Stimulated activated CD4-positive, alpha-beta T cell treated with anti-CD3 and anti-CD28 coated beads, Interleukin-4, amount 100 ng/mL, for 24 hours (primary cell): ENCODE measurements around the gene RIMS4.
A peak's percentile ranks its signal among the peaks of the same experiment; 100 is the strongest.

Experiments used
- DNase-seq: peaks from one replicate; pipeline ENCODE4 v3.0.0-alpha.2; 2020

RIMS4 gene

DNA sequence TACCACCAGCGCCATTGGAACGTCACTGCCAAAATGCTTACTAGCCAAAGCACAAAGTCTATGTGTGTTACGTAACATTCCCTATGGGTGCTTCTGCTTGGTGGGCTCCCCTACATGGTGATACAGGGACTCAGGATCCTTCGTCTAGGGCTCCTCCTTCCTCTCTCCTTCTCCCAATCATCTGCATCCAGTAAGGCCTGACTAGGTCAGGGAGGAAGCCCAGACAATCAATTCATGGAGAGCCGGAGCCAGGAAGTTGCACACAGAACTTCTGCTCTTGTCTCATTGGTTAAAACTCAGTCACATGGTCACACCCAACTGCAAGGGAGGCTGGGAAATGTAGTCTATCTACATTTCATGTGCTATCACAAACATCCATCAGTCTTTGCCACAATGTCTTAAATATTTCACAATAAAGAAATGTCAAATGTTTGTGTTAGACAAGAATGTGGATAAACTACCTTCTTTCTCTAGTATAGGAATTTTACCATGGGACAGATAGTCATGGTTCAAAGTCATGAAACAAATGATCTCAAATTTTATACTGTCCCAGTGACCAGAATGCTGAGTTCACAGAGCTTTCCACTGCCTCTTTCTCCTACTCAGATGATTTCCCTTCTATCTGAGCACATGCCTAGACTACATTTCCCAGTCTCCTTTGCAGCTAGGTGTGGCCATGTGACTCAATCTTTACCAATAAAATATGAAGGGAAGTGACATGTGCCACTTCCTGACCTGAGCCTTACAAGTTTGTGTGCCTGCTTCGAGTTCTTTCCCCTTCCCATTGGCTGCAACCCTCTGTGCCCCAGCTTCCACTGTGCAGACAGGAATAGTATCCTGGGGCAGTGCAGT lies 74.0 kb downstream of the RIMS4 start:
- peak; percentile 34 for DNase-seq

DNA sequence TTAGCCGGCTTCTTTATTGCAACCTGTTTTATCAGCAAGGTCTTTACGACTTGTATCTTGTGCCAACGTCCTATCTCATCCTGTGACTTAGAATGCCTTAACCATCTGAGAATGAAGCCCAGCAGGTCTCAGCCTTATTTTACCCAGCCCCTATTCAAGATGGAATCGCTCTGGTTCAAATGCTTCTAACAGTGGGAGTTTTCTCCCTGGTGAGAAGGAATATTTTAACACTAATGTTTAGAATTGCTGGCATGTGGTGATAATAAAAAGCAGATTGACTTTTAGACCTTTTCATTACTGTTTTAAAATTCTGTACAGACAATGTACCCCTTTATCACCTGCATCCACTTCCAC lies 74.6 kb downstream of the RIMS4 start:
- DNase-seq: no peak

DNA sequence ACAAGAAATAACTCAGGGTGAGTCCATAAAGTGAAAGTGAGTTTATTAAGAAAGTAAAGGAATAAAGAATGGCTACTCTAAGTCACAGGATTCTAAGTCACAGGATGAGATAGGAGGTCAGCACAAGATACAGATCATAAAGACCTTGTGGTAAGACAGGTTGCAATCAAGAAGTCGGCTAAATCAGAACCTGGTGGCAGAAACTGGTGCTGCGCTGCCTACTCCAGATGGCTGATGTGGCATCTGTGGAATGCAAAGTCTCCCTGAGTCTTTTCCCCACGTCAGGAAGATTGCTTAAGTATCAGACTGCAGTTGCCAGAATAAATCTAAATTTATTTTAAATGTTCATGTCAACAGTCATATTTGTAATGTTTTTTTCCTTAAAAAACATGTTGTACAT lies 75.4 kb downstream of the RIMS4 start:
- no peak for DNase-seq

DNA sequence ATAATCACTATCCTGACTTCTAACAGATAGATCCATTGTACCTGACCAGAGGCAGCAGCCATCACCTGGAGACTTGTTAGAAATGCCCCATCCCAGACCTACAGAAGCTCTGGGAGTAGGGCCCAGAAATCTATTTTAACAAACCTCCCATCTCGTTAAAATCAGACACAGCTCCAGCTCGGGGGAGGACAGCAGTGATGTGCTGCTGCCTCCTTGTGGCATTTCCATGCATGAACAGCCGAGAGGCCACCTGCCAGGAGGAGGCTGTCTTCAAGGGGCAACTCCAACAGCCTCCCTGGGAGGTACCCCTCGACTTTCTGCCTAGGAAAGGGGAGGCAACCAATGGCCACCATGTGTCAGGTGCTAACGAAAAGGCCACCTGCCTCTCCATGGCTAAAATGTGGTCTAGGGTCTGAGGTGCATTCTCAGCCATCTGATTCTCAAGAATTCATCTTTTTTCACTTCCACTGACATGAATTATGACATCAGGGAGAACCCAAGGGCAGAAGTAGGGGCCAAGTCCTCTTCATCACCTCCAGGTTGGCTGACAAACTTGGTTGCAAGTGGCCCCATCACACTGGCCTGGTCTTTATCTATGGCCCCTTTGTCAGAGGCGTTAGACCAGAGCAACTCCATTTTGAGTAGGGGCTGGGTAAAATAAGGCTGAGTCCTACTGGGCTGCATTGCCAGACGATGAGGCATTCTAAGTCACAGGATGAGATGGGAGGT lies 76.8 kb downstream of the RIMS4 start:
- DNase-seq: peak; percentile 63

DNA sequence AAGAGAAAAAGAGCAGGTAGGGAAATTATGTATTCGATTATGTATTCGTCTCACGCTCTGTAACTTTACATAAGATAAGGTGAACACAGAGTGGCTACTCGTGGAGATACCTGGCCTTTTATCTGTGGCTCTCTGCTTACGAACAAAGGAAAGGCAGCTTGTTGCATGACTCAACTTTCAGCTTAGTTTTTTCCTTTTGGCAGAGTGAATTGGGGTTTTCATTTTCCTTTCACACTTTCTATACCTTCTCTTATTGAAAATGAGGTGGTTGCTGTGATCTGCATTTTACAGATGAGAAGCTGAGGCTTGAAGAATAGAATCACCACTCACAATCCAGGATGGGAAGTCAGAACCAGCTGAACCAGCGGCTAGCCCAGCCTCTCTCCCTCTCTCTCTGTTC lies 78.0 kb downstream of the RIMS4 start:
- DNase-seq: no peak

DNA sequence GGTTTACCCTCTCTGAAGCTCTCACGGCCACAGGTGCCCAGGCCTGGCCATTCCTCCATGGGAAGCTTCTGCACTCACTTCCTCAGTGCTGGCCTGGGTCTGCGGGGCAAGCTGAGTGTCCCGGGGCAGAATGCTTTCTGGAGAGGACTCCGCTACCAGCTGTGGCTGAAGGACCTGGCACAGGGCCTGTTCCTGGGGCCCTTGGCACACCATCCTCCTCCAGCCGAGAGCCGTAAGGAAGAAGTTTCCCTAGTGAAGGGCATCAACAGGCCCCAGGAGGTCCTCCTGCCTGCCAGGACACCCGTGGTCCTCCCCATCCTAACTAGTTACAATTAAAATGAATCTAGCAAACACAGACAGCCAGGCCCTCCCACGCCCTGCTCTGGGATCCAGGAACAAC lies 78.7 kb downstream of the RIMS4 start:
- DNase-seq: no peak

DNA sequence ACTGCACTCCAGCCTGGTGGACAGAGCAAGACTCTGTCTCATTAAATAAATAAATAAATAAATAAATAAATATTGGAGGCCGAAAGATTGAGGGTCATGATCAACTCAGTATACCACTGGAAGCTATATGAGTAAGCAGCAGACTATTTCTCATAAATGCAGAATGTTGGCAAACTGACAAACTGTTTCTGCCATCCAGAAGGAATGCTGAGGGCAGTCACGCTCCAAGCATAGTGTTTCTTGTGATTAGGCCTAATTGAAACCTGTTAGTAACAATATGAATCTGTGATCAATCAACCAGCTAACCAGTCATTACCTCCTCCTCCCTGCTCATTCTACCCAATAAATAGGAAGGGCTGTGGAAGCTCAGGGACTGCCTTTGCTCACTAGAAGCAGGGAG lies 79.9 kb downstream of the RIMS4 start:
- DNase-seq: no peak

DNA sequence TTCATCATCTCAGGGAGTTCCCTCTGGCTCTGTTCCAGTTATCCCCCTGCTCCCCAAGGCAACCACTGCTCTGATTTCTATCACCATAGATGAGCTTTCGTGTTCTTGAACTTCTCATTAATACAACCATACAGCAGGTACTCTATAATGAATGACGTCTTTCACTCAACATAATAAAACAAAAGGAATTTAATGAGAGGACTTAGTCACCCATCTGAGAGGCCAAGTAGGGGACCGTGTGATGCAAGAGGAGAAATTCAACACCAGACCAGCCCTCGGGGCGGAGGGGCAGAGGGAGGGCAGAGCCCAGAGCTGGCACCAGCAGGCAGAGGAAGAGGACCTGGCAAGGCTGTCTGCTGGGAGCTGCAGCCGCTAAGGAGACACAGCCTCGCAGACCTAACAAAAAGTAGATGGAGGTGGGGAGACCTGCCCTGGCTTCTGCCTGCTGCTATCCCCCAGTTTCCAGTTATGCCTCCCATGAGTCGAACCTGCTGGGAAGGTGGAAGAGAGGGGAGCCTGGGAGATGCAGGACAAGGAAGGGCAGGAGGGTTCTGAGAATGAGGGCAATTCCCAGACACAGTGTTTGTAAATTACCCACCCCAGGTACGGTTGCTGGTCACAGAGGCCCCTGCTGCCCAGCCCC lies 81.4 kb downstream of the RIMS4 start:
- DNase-seq: no peak

DNA sequence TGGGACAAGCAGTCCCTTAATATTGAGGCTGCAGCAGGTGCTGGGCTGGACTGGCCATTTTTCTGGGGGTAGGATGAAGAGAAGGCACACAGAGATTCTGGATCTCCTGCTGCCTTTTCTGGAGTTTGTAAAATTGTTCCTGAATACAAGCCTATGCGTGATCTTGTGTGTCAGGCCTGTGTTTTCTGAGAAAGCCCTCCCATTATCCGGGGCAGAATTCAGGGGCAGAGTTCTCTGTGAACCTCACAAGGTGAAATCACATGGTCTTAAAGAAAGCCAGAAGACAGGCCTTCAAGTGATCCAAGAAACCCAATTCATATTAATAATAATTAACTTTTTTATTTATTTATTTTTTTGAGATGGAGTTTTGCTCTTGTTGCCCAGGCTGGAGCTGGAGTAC lies 82.7 kb downstream of the RIMS4 start:
- no peak for DNase-seq

DNA sequence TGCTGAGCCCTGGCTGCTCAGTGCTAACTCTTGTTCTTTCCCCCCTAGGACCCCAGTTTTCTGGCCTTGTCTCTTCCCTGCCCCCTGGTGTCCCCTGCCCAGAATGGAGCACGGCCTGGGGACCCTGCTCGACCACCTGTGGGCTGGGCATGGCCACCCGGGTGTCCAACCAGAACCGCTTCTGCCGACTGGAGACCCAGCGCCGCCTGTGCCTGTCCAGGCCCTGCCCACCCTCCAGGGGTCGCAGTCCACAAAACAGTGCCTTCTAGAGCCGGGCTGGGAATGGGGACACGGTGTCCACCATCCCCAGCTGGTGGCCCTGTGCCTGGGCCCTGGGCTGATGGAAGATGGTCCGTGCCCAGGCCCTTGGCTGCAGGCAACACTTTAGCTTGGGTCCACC lies 83.3 kb downstream of the RIMS4 start:
- DNase-seq: no peak

DNA sequence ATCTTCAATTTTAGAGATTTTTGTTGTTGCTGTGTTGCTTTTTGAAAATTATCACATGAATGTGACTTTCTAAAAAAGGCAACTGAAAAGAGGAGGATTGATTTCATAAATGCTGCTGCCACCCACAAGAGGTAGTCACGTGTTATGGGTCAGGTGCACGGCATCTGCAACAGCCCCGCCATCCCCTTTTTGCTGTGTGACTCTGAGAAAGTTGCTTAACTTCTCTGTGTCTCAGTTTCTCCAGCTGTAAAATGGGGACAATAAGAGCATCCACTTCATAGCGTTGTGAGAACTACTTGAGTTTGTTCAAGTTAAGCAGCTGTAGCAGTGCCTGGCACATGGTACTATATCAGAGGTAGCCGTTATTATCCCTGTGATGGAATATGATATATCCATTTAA lies 84.5 kb downstream of the RIMS4 start:
- DNase-seq: no peak

DNA sequence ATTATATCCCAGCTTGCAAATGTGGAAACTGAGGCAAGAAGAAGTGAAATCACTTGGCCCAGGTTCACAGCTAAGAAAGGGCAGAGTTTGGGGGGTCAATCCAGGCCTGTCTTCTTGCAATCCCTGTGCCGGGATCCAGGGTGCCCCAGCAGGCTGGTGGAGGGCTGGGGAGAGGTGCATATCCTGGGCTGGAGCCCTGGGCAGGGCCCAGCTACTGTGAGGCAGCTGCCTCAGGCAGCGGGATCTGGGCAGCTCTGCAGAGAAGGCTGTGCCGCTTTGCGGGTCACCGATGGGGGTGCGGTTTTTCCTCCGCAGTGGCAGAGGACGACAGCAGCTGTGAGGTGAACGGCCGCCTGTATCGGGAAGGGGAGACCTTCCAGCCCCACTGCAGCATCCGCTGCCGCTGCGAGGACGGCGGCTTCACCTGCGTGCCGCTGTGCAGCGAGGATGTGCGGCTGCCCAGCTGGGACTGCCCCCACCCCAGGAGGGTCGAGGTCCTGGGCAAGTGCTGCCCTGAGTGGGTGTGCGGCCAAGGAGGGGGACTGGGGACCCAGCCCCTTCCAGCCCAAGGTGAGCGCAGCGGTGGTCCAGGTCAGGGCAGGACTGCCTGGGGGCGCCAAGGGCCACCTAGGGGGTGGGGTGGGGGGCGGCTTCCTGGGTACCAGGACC lies 85.8 kb downstream of the RIMS4 start:
- DNase-seq: no peak

DNA sequence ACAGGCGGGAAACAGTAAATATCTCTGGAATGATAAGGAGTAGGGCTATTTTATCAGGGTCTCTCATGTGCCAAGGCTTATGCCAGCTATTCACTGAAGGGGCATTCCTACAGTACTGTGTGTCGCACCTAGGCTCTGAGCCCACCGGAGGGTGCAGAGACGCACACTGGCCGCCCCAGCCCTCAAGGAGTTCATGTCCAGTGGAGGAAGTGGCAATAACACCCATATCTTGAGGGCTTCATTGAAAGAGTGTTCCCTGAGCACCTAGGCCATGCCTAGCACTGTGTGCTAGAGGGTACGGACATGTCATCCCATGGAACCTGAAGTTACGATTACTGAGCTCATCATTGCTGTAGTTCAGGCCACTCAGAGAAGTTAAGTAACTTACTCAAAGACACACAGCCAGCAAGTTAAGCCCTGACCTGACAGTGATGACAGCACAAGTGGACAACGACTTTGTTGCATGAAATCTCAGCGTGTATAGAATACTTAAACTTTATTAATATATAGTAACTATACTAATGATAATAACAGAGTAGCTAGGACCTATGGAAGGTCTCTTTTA lies 86.5 kb downstream of the RIMS4 start:
- no peak for DNase-seq

DNA sequence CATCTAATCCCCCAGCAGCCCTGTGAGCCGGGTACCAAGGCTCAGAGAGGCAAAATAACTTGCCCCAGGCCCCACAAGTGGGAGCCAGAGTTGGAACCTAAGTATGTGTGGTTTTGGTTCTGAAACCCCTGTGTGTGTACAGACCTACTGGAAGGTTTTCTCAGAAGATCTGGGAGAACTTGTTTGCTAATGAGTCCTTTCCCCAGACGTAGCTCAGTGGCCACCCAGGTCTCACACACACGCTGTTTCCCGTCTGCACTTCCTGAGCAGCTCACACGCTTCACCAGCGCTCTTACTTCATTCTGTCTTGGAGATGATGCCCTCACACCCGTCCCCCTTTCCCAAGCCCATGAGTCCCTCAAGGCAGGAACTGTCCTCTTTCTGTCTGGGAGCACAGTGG lies 87.0 kb downstream of the RIMS4 start:
- DNase-seq: no peak

DNA sequence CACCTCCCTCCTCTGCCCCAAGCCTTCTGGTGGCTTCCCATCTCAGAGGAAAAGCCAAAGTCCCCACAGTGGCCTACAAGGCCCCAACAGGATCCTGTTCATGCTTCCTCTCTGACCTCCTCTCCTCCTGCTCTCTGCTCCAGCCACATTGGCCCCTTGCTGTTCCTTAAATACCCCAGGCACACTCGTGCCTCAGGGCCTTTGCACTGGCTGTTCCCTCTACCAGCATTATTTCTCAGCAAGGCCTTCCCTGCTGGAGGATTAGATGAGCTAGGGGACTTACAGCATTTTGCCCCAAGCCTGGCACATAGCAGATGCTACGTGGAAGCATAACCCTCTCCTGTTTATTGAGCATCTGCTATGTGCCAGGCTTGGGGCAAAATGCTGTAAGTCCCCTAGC lies 87.4 kb downstream of the RIMS4 start:
- no peak for DNase-seq

DNA sequence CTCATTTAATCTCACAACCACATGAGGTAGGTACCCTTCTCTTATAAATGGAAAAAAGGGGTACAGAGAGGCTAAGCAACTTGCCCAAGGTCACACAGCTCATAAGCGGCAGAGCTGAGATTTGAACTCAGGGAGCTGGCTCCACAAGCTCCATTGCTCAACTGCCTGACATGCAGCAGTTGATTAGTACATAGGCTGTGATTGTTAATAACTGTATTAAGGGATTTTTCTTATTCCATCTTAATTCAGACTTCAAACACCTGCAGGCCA lies 88.6 kb downstream of the RIMS4 start:
- no peak for DNase-seq

DNA sequence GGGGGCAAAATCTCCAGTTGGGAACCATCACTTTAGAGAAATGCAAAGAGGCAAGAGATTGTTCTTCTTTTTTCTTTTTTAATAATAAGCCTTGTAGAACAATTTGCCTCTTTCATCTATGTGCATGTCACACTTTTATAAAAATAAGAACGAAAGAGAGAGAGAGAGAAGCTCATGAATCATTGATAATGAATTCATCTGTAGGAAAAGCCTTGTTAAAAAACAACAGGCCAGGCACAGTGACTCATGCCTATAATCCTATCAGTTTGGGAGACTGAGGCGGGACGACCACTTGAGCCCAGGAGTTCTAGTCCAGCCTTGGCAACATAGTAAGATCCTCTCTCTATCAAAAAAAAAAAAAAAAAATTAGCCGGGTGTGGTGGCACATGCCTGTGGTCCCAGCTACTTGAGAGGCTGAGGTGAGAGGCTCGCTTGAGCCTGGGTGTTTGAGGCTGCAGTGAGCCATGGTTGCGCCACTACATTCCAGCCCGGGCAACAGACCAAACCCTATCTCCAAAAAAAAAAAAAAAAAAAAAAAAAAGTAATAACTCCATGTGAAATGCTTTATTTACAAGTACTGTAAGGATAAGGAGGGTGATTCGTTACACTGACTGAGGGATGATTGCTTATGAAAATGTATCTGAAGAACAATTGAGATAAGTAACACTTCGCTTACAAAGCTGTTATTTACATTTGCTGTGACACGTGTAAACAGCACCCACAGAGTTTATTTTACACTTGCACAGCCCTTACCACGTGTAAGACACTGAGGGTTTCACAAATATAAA lies 89.2 kb downstream of the RIMS4 start:
- no peak for DNase-seq

DNA sequence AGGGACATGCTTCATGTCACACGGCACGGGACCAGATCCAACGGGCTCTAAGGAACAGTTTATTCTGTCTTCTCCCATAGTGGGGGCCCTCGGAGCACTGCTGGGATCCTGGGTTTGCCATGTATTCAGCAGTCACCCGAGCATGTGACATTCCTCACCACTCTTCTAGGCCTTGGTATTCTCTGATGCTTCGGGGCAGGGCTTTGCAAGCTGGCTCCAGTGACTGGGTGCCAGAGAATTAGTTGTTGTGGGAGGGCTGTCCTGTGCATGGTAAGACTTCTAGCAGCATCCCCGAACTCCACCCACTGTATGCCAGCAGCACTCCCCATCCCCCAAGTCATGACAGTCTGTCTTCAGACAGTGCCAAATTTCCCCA lies 89.7 kb downstream of the RIMS4 start:
- DNase-seq: no peak

DNA sequence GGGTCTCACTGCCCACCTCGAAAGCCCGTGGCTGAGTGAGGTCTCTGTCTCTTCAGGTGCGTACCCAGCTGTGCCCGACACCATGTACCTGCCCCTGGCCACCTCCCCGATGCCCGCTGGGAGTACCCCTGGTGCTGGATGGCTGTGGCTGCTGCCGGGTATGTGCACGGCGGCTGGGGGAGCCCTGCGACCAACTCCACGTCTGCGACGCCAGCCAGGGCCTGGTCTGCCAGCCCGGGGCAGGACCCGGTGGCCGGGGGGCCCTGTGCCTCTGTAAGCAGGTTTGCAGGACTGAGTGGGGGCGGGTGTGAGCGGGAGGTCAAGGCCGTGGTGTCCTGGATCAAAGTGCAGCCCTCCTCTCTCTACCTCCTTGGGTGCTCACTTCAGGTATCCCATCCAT lies 90.5 kb downstream of the RIMS4 start:
- DNase-seq: no peak

DNA sequence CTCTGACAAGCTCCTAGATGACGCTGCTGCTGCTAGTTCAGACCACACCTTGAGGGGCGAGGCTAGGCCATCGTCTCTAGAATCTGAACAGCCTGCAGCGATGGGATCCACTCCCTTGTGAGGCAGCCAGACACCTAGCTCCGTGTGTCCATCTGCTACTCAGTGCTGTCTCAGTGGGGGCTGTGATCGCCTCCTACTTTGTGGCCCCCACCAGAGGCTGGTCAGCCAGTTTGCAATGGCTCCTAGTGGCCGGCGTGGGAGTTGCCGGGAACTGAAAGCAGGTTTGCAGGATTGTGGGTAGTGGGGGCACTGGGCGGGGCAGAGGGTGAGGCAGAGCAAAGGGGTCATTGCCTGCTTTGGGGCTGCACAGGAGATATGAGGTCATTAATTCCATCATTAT lies 92.4 kb downstream of the RIMS4 start:
- DNase-seq: no peak

DNA sequence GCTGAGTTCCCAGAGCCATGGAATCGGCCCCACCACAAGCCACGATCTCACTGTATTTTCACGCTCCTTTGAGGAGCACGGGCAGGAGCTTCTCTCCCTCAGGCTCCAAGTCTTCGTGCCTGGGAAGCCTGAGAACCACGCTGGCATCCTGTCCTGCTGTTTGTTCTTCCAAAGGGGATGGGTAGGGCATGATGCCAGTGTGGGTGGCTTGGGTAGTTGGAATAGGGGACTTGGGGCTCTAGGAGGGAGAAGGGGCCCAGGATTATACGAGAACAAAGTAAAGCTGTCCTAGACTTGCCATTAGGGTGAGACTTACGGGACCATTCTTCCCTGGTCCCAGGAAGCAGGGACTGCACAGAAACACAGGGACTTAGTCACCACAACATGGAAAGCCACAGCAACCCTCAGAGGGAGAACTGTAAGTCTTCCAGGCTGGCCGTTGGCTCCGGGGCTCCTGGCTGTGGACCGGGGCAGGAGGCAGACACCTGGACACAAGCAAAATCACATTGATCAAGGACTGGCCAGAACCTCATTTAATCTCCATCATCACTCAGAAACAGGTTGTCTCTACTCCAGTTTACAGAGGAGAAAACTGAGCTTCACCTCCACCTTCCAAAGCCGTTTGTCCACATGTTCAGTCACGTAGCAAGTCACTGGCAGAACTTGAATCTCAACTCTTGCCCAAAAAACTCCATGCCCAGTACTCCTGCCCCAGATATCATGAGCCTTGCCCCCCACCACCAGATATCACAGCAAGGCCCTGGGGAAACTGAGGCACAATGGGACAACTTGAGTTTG lies 93.8 kb downstream of the RIMS4 start:
- no peak for DNase-seq
